Adrenal gland (tissue), 12 donors: ENCODE data around the gene SLC9A5. TPM values are rescaled to one million over a fixed set of nuclear protein-coding genes. Genes with fewer than 3 reads are reported as not detected.
A peak's percentile ranks its signal among the peaks of the same experiment; 100 is the strongest.

ENCODE experiments used
- DNase-seq, 7 donors: peaks; one replicate each; pipeline ENCODE4 v3.0.0-alpha.2; 2019 to 2020
- H3K27ac ChIP-seq, 5 donors: fragments of 200-600 bp; sonication (generic) in 4 of 5; 1 replicate in 3 of 5; 2 replicates in 2 of 5; pipeline versions ENCODE4 v1.5.1 to v1.8.0; 2016 to 2020; ENCODE audit warnings: mild to moderate bottlenecking in 1 of 5
- H3K27me3 ChIP-seq: fragments of 200-600 bp; 2 replicates; pipeline ENCODE4 v1.8.0; 2021
- H3K36me3 ChIP-seq, 2 donors: fragments of 200-600 bp; replicated peaks in 1 of 2; 1 replicate in 1 of 2; 2 replicates in 1 of 2; pipeline versions ENCODE4 v1.5.1 to v1.8.0; 2018 to 2022
- H3K4me1 ChIP-seq, 2 donors: fragments of 200-600 bp; replicated peaks in 1 of 2; 1 replicate in 1 of 2; 2 replicates in 1 of 2; pipeline versions ENCODE4 v1.5.1 to v1.8.0; 2018 to 2021
- H3K4me3 ChIP-seq, 4 donors: fragments of 200-600 bp; sonication (generic) in 3 of 4; one replicate each; pipeline ENCODE4 v1.5.1; 2016 to 2018
- H3K9me3 ChIP-seq, 3 donors: fragments of 200-600 bp; sonication (generic) in 1 of 3; replicated peaks in 1 of 3; 1 replicate in 2 of 3; 2 replicates in 1 of 3; pipeline versions ENCODE4 v1.5.1 to v1.8.0; 2016 to 2021
- POLR2A ChIP-seq, 2 donors: fragments of 450-650 bp; IDR thresholded peaks; one replicate each; pipeline ENCODE4 v1.6.1; 2017; ENCODE audit warnings: antibody characterized with exemption in 2 of 2, mild to moderate bottlenecking in 2 of 2, moderate library complexity in 1 of 2
- WGBS, 4 donors: extraction: QIAGEN DNeasy Blood & Tissue Kit in 2 of 4; methylation state at CpG; one replicate each; pipeline versions ENCODE4 v1.1.5 to v1.1.7; 2013 to 2017; 5-methylcytosine and 5-hydroxymethylcytosine counted together
- intact Hi-C, 2 donors: fragments of 100-400 bp; cut with DNase I; formaldehyde crosslinking; loops; one replicate each; pipeline versions ENCODE4 v1.14.1 to v1.15.0; 2022 to 2023
- polyA plus RNA-seq, 3 donors: library from polyadenylated mRNA; stranded (reverse); fragments of 200-250 nt in 2 of 3; fragments of 350-450 nt in 1 of 3; fragmentation: Illumina TruSeq in 1 of 3; extraction: RNeasy Lipid Tissue Mini Kit (QIAGEN cat#74804) in 1 of 3; gene quantifications; one replicate each; pipeline ENCODE4 v1.2.3, GENCODE V29; 2013 to 2014
- total RNA-seq, 9 donors: library from RNA; depleted of rRNA in 4 of 9; stranded (reverse); fragments of >200 nt in 4 of 9; fragments of 120-200 nt in 1 of 9; fragmentation: NEBNext Ultra II Directional in 1 of 9; extraction: Animal tissue kit (Norgen Biotek cat#: 25700) in 1 of 9; gene quantifications; one replicate each; pipeline versions ENCODE4 v1.1.0 to v1.2.4, GENCODE V29; 2013 to 2023
- TF ChIP-seq, protein P1 (sequence below), 6 experiments: fragments of 450-650 bp in 4 of 6; fragments of 200-600 bp in 2 of 6; sonication (generic) in 1 of 6; IDR thresholded peaks; 1 replicate in 5 of 6; 2 replicates in 1 of 6; pipeline versions ENCODE4 v1.5.1 to v1.8.0; 2016 to 2021; ENCODE audit warnings: antibody characterized with exemption in 6 of 6, mild to moderate bottlenecking in 2 of 6, moderate library complexity in 1 of 6
- donor health status: healthy with polysubstance abuse.
- donor health status: Bipolar disorder and iron deficiency.
- donor health status: DM: yes; HTN: yes; CAD: no.
- donor health status: DM: no; HTN: no; CAD: no.
- donor health status: DM: no; HTN: no; CAD: no.
- donor health status: DM: yes; HTN: yes; CAD: no.

Gene SLC9A5
- total and polyA plus RNA-seq, 12 donors = 0.09 to 2.8 (median 0.83) TPM; not detected in 1

GRCh38 chr16:67236563-67237395 is 12.0 kb upstream of the SLC9A5 start:
- H3K27me3 ChIP-seq = no peaks in the 10 kb centered on the region
- TF ChIP-seq, protein P1, sequence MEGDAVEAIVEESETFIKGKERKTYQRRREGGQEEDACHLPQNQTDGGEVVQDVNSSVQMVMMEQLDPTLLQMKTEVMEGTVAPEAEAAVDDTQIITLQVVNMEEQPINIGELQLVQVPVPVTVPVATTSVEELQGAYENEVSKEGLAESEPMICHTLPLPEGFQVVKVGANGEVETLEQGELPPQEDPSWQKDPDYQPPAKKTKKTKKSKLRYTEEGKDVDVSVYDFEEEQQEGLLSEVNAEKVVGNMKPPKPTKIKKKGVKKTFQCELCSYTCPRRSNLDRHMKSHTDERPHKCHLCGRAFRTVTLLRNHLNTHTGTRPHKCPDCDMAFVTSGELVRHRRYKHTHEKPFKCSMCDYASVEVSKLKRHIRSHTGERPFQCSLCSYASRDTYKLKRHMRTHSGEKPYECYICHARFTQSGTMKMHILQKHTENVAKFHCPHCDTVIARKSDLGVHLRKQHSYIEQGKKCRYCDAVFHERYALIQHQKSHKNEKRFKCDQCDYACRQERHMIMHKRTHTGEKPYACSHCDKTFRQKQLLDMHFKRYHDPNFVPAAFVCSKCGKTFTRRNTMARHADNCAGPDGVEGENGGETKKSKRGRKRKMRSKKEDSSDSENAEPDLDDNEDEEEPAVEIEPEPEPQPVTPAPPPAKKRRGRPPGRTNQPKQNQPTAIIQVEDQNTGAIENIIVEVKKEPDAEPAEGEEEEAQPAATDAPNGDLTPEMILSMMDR (IDR thresholded peaks at IDR 0.05) = no peak
- TF ChIP-seq POLR2A (IDR thresholded peaks at IDR 0.05) = no peak
- H3K9me3 ChIP-seq = no peaks in the 10 kb centered on the region
- H3K4me1 ChIP-seq = peaks cover 17 to 20% of the 10 kb centered on the region in 2 donors
- intact Hi-C loops = no loop called here
- H3K27ac ChIP-seq = no peak overlapping the region
- DNase-seq = peak in 6 of 7 donors; percentile 5 to 71 (median 60)
- H3K36me3 ChIP-seq = peaks cover 0 to 67% of the 10 kb centered on the region in 2 donors
- no peak overlapping the region for H3K4me3 ChIP-seq
- 76 to 86% (median 82%) methylated on average over 37 to 50 of the region's 50 CpGs for WGBS, 4 donors

GRCh38 chr16:67237396-67238277 is 11.1 kb upstream of the SLC9A5 start:
- Histone ChIP-seq H3K9me3 (no peaks in the 10 kb centered on the region), H3K4me1 (peaks cover 26 to 28% of the 10 kb centered on the region in 2 donors), H3K27ac (no peak overlapping the region), H3K27me3 (no peaks in the 10 kb centered on the region), H3K4me3 (no peak overlapping the region), H3K36me3 (peaks cover 0 to 64% of the 10 kb centered on the region in 2 donors)
- DNase-seq = peak in 1 of 7 donors; percentile 4
- WGBS, 4 donors = 76 to 94% (median 78%) methylated on average over 10 to 16 of the region's 16 CpGs
- no peak for TF ChIP-seq POLR2A (IDR thresholded peaks at IDR 0.05)
- TF ChIP-seq, protein P1 (IDR thresholded peaks at IDR 0.05) = no peak
- intact Hi-C loops = no loop called here

GRCh38 chr16:67238278-67238575 is 10.6 kb upstream of the SLC9A5 start:
- 95 to 100% (median 97%) methylated on average over 1 to 3 of the region's 3 CpGs for WGBS, 4 donors
- H3K4me1 ChIP-seq = peaks cover 32% of the 10 kb centered on the region in 2 donors
- intact Hi-C loops = no loop called here

More at GRCh38 chr16:67238278-67238575, 10.6 kb upstream of the SLC9A5 start:
- Histone ChIP-seq H3K27ac (no peak overlapping the region), H3K4me3 (no peak overlapping the region), H3K9me3 (no peaks in the 10 kb centered on the region), H3K36me3 (peaks cover 0 to 62% of the 10 kb centered on the region in 2 donors), H3K27me3 (no peaks in the 10 kb centered on the region)
- TF ChIP-seq POLR2A (IDR thresholded peaks at IDR 0.05) = no peak
- TF ChIP-seq, protein P1 (IDR thresholded peaks at IDR 0.05) = no peak
- no peak for DNase-seq
